ENCODE results near the gene HIP1R. TPM values are rescaled to one million over a fixed set of nuclear protein-coding genes. Genes with fewer than 3 reads are reported as not detected.
A peak's percentile ranks its signal among the peaks of the same experiment; 100 is the strongest.

HIP1R gene
- total RNA-seq, 1 donor from 2014 or later = 36.1 TPM

DNA sequence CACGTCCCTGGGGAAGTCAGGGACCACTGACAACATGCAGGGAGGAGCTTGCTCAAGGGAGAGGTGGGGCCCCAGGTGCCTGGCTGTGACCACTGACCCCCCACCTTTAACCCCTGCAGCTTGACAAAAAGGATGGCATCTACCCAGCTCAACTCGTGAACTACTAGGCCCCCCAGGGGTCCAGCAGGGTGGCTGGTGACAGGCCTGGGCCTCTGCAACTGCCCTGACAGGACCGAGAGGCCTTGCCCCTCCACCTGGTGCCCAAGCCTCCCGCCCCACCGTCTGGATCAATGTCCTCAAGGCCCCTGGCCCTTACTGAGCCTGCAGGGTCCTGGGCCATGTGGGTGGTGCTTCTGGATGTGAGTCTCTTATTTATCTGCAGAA lies 26.3 kb downstream of the HIP1R start:
- TF ChIP-seq, protein P1, sequence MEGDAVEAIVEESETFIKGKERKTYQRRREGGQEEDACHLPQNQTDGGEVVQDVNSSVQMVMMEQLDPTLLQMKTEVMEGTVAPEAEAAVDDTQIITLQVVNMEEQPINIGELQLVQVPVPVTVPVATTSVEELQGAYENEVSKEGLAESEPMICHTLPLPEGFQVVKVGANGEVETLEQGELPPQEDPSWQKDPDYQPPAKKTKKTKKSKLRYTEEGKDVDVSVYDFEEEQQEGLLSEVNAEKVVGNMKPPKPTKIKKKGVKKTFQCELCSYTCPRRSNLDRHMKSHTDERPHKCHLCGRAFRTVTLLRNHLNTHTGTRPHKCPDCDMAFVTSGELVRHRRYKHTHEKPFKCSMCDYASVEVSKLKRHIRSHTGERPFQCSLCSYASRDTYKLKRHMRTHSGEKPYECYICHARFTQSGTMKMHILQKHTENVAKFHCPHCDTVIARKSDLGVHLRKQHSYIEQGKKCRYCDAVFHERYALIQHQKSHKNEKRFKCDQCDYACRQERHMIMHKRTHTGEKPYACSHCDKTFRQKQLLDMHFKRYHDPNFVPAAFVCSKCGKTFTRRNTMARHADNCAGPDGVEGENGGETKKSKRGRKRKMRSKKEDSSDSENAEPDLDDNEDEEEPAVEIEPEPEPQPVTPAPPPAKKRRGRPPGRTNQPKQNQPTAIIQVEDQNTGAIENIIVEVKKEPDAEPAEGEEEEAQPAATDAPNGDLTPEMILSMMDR (IDR thresholded peaks at IDR 0.05; ENCODE audit: insufficient read depth, low read length, severe bottlenecking) = no peak
- FAIRE-seq = no peak

DNA sequence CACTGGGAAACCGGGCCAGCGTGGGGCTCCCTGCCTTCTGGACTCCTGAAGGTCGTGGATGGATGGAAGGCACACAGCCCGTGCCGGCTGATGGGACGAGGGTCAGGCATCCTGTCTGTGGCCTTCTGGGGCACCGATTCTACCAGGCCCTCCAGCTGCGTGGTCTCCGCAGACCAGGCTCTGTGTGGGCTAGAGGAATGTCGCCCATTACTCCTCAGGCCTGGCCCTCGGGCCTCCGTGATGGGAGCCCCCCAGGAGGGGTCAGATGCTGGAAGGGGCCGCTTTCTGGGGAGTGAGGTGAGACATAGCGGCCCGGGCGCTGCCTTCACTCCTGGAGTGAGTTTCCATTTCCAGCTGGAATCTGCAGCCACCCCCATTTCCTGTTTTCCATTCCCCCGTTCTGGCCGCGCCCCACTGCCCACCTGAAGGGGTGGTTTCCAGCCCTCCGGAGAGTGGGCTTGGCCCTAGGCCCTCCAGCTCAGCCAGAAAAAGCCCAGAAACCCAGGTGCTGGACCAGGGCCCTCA lies 26.9 kb downstream of the HIP1R start:
- H3K27me3 ChIP-seq (ENCODE audit: control insufficient read depth, insufficient read depth, low read length) = no peaks in the 10 kb centered on the region
- peaks cover 16% of the 10 kb centered on the region for H3K36me3 ChIP-seq (ENCODE audit: control insufficient read depth, insufficient read depth, low read length)
- FAIRE-seq = no peak
- H3K4me3 ChIP-seq (ENCODE audit: low read depth, low read length) = no peak overlapping the region
- no peak for DNase-seq (ENCODE audit: low read depth)
- TF ChIP-seq, protein P1 (IDR thresholded peaks at IDR 0.05; ENCODE audit: insufficient read depth, low read length, severe bottlenecking) = no peak

More for the DNA sequence above, 26.3 kb downstream of the HIP1R start:
- H3K27me3 ChIP-seq (ENCODE audit: control insufficient read depth, insufficient read depth, low read length) = no peaks in the 10 kb centered on the region
- no peak for DNase-seq (ENCODE audit: low read depth)
- H3K36me3 ChIP-seq (ENCODE audit: control insufficient read depth, insufficient read depth, low read length) = peaks cover 12% of the 10 kb centered on the region
- H3K4me3 ChIP-seq (ENCODE audit: low read depth, low read length) = no peak overlapping the region

DNA sequence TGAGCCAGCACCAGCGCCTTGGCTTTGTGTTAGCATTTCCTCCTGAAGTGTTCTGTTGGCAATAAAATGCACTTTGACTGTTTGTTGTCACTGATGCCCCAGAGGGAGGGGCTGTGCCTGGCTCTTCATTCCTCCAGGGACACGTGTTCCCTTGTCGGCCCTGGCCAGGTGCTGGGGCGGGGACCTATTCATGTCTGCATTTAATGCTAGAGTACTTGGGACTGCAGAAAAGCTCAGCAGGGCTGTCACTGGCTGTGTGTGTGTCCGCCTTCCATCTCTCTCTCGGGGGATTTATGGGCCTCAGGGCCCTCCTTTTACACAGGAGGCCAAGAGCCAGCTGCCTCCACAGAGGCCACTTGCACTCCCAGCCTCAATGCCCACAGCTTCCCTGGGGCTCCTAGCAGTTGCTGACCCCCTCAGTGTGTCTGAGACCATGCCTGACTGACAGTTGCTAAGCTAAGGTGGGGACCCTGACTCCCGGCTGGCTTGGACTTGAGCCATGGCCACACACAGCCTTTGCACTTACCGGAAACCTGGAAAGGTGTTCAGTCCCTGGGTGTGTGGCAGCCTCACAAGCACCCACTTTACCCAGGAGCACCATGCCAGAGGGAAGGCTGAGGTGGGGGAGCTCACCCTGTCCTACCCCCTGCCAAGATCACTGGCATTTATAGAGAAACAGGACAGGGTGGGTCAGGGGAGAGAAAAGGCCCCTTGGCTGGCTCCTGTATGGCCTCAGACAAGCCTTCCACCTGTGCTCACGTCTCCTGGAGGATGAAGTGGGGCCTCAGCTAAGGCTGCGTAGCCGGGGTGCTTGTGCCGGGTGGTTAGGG lies 27.8 kb downstream of the HIP1R start:
- DNase-seq (ENCODE audit: low read depth) (no peak), FAIRE-seq (peak; percentile 70)
- H3K36me3 ChIP-seq (ENCODE audit: control insufficient read depth, insufficient read depth, low read length) = peaks cover 21% of the 10 kb centered on the region
- no peak overlapping the region for H3K4me3 ChIP-seq (ENCODE audit: low read depth, low read length)
- no peaks in the 10 kb centered on the region for H3K27me3 ChIP-seq (ENCODE audit: control insufficient read depth, insufficient read depth, low read length)
- TF ChIP-seq, protein P1 (IDR thresholded peaks at IDR 0.05; ENCODE audit: insufficient read depth, low read length, severe bottlenecking) = no peak

- H3K4me3 ChIP-seq (ENCODE audit: low read depth, low read length) = no peak overlapping the region
- FAIRE-seq (no peak), DNase-seq (ENCODE audit: low read depth) (no peak)
- H3K27me3 ChIP-seq (ENCODE audit: control insufficient read depth, insufficient read depth, low read length) = no peaks in the 10 kb centered on the region
- H3K36me3 ChIP-seq (ENCODE audit: control insufficient read depth, insufficient read depth, low read length) = peaks cover 24% of the 10 kb centered on the region
- TF ChIP-seq, protein P1 (IDR thresholded peaks at IDR 0.05; ENCODE audit: insufficient read depth, low read length, severe bottlenecking) = no peak
Measured at GRCh38 chr12:122864894-122865253, 29.6 kb downstream of the HIP1R start.

GRCh38 chr12:122865268-122866231 lies 30.3 kb downstream of the HIP1R start:
- DNase-seq (ENCODE audit: low read depth) = no peak
- TF ChIP-seq, protein P1 (IDR thresholded peaks at IDR 0.05; ENCODE audit: insufficient read depth, low read length, severe bottlenecking) = peak; percentile 56

More at GRCh38 chr12:122865268-122866231, 30.3 kb downstream of the HIP1R start:
- peaks cover 29% of the 10 kb centered on the region for H3K36me3 ChIP-seq (ENCODE audit: control insufficient read depth, insufficient read depth, low read length)
- H3K4me3 ChIP-seq (ENCODE audit: low read depth, low read length) = no peak overlapping the region
- H3K27me3 ChIP-seq (ENCODE audit: control insufficient read depth, insufficient read depth, low read length) = no peaks in the 10 kb centered on the region
- FAIRE-seq = no peak

All from bronchial epithelial cell (primary cell).